Measurements from ENCODE around the gene KMT5B. TPM values are rescaled to one million over a fixed set of nuclear protein-coding genes. Genes with fewer than 3 reads are reported as not detected.

Gene KMT5B
- total RNA-seq (2022; extraction: Qiagen RNA extraction; ENCODE audit: low read depth): 17.2 to 25.8 TPM (median 21.1 TPM) in 5 replicates

GRCh38 chr11:68213135-68213515 lies at the start of gene KMT5B:
Gene KMT5B, minus strand, starts transcription at chr11:68213296. Its CDS starts 23,220 bp downstream, at chr11:68190076.

GRCh38 chr11:68121067-68121899 lies 91.8 kb downstream of the KMT5B start, which contains the start of gene CHKA:
Gene CHKA, minus strand, starts transcription at chr11:68121388. Its CDS starts 211 bp downstream, at chr11:68121177.

Other genes with a start within 250 kb of the KMT5B start
- 45.6 to 92.7 TPM (median 83.4 TPM) in 5 replicates for gene UNC93B1, start 209.2 kb downstream of the KMT5B start, total RNA-seq (2022; extraction: Qiagen RNA extraction; ENCODE audit: low read depth)
- gene ALDH3B1, start 203.0 kb downstream of the KMT5B start, total RNA-seq (2022; extraction: Qiagen RNA extraction; ENCODE audit: low read depth): 91.9 to 140 TPM (median 128 TPM) in 5 replicates
- 212 to 391 TPM (median 374 TPM) in 5 replicates for gene NDUFS8, start 182.6 kb downstream of the KMT5B start, total RNA-seq (2022; extraction: Qiagen RNA extraction; ENCODE audit: low read depth)
- 55.6 to 194 TPM (median 142 TPM) in 5 replicates for gene TCIRG1, start 174.3 kb downstream of the KMT5B start, total RNA-seq (2022; extraction: Qiagen RNA extraction; ENCODE audit: low read depth)
- 27.3 to 33.8 TPM (median 32.4 TPM) in 5 replicates for gene CHKA, start 91.9 kb downstream of the KMT5B start, total RNA-seq (2022; extraction: Qiagen RNA extraction; ENCODE audit: low read depth)
- 49.2 to 63.5 TPM (median 61.6 TPM) in 5 replicates for gene C11orf24, start 58.7 kb upstream of the KMT5B start, total RNA-seq (2022; extraction: Qiagen RNA extraction; ENCODE audit: low read depth)
- 27.8 to 57.9 TPM (median 52.8 TPM) in 5 replicates for gene LRP5, start 99.3 kb upstream of the KMT5B start, total RNA-seq (2022; extraction: Qiagen RNA extraction; ENCODE audit: low read depth)
- gene PPP6R3, start 247.5 kb upstream of the KMT5B start, total RNA-seq (2022; extraction: Qiagen RNA extraction; ENCODE audit: low read depth): 47.2 to 67.3 TPM (median 55.0 TPM) in 5 replicates

Data from A549 treated with ZK216348 at 1 μM for 4 hours (cell line).